Measurements from ENCODE around the gene KANK2.

DNA sequence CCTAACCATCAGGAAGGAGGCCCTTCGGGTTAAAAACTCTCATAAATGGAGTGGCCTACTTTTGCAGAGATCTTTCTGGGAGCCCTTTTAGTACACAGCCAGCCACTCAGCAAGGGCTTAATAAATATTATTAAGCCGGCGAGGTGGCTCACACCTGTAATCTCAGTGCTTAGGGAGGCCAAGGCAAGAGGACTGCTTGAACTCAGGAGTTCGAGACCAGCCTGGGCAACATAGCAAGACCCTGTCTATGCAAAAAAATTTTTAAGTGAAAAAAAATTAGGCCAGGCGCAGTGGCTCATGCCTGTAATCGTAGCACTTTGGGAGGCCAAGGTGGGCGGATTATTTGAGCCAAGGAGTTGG lies 810 bp upstream of the KANK2 start:
- no peak; the same call in 1 of the 2 replicates for TF ChIP-seq ELF3 (CRISPR knock-in tag; IDR thresholded peaks at IDR 0.05)
- TF ChIP-seq PPARG (CRISPR knock-in tag; conservative IDR thresholded peaks at IDR 0.05) = no peak
- TF ChIP-seq CTCF (CRISPR knock-in tag; IDR thresholded peaks at IDR 0.05) = no peak
- TF ChIP-seq SOX13 (IDR thresholded peaks at IDR 0.05) = no peak
- no peak for TF ChIP-seq SOX13 (CRISPR knock-in tag; conservative IDR thresholded peaks at IDR 0.05 in 1 of 2, IDR thresholded peaks at IDR 0.05 in 1 of 2)
- no peak for TF ChIP-seq ZMYM4 (CRISPR knock-in tag; IDR thresholded peaks at IDR 0.05)

All from HepG2 (cell line).